Endothelial cell of umbilical vein (primary cell): Measurements from ENCODE around the gene CPPED1.

Experiments
- CTCF ChIP-seq, 2 donors: IDR thresholded peaks; 1 replicate in 1 of 2; 2 replicates in 1 of 2; pipeline ENCODE4 v1.5.1; 2011; ENCODE audit warnings: low read length in 2 of 2, mild to moderate bottlenecking in 2 of 2, moderate library complexity in 2 of 2, control low read depth in 1 of 2, inconsistent platforms in 1 of 2, low read depth in 1 of 2; ENCODE audit not compliant: insufficient read depth in 1 of 2; ENCODE audit errors: extremely low read depth in 1 of 2
- EZH2 ChIP-seq: IDR thresholded peaks from 2 replicates; pipeline ENCODE4 v1.6.1; 2012; ENCODE audit warnings: borderline replicate concordance, low read depth, mild to moderate bottlenecking, moderate library complexity, low read length, inconsistent platforms; ENCODE audit not compliant: severe bottlenecking
- FOS ChIP-seq: IDR thresholded peaks from 2 replicates; pipeline ENCODE4 v1.6.1; 2011; ENCODE audit warnings: mild to moderate bottlenecking, low read length, moderate library complexity, borderline replicate concordance; ENCODE audit not compliant: insufficient read depth
- JUN ChIP-seq: IDR thresholded peaks from 2 replicates; pipeline ENCODE4 v1.6.1; 2011; ENCODE audit warnings: borderline replicate concordance, low read depth; ENCODE audit not compliant: insufficient read length, insufficient read depth
- MAX ChIP-seq: IDR thresholded peaks from 2 replicates; pipeline ENCODE4 v1.6.1; 2011; ENCODE audit not compliant: insufficient read depth, insufficient read length
- MYC ChIP-seq: IDR thresholded peaks from one replicate; pipeline ENCODE4 v1.6.1; 2011; ENCODE audit warnings: mild to moderate bottlenecking, low read depth, low read length
- POLR2A ChIP-seq: IDR thresholded peaks from 2 replicates; pipeline ENCODE4 v1.6.1; 2012; ENCODE audit warnings: low read depth, mild to moderate bottlenecking, control low read depth, low read length
- POLR2AphosphoS5 ChIP-seq: IDR thresholded peaks from 2 replicates; pipeline ENCODE4 v1.6.1; 2012; ENCODE audit warnings: low read depth, mild to moderate bottlenecking, control low read depth, low read length, moderate library complexity; ENCODE audit not compliant: insufficient read depth

GRCh38 chr16:12679660-12680272, 123.9 kb downstream of the CPPED1 start:
- TF ChIP-seq POLR2A (no peak), POLR2AphosphoS5 (no peak), MAX (no peak), CTCF (IDR thresholded peaks at IDR 0.05; ENCODE audit: extremely low read depth in 1 of 2, insufficient read depth in 1 of 2, low read depth in 1 of 2, low read length in 2 of 2) (no peak), EZH2 (no peak), MYC (no peak), JUN (no peak), FOS (no peak)
